Measurements from ENCODE around the gene NFIC.

GRCh38 chr19:3441986-3442329 lies 75.6 kb downstream of the NFIC start:
- TF ChIP-seq RARB (CRISPR knock-in tag; IDR thresholded peaks at IDR 0.05) (no peak), TSHZ2 (CRISPR knock-in tag; IDR thresholded peaks at IDR 0.05) (peak; percentile 29; the same call in 1 of the 2 replicates), ESRRG (CRISPR knock-in tag; IDR thresholded peaks at IDR 0.05) (no peak), ISL1 (CRISPR knock-in tag; IDR thresholded peaks at IDR 0.05) (no peak), ZNF70 (CRISPR knock-in tag; IDR thresholded peaks at IDR 0.05) (no peak), OSR1 (CRISPR knock-in tag; IDR thresholded peaks at IDR 0.05) (no peak), CREB5 (CRISPR knock-in tag; IDR thresholded peaks at IDR 0.05; ENCODE audit: low read depth) (no peak), ZFP3 (CRISPR knock-in tag; IDR thresholded peaks at IDR 0.05) (no peak)
